ENCODE results near the gene CYBRD1.

DNA sequence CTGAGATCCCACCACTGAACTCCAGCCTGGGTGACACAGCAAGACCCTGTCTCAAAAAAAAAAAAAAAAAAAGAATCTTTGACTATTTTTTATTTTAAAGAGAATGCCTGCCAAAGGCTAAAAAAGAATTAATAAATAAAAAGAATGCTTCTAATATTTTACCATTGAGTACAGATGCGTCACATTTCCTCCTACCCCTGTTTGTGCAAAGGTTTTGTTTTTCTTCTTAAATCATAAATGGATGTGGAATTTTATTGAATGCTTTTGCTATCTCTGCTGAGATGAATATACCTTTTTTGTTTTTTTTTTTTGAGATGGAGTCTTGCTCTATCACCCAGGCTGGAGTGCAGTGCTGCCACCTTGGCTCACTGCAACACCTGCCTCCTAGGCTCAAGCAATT, 22.8 kb downstream of the CYBRD1 start:
- TF ChIP-seq NFRKB (IDR thresholded peaks at IDR 0.05) (no peak), ELF4 (IDR thresholded peaks at IDR 0.05) (no peak), FOXM1 (IDR thresholded peaks at IDR 0.05; ENCODE audit: borderline replicate concordance) (no peak), SP1 (IDR thresholded peaks at IDR 0.05) (no peak), FOXA1 (IDR thresholded peaks at IDR 0.05) (no peak), ARNT (IDR thresholded peaks at IDR 0.05) (no peak), FOXK2 (IDR thresholded peaks at IDR 0.05) (no peak), L3MBTL2 (conservative IDR thresholded peaks at IDR 0.05) (no peak), ZNF384 (IDR thresholded peaks at IDR 0.05) (no peak)
- TF ChIP-seq, protein P1, sequence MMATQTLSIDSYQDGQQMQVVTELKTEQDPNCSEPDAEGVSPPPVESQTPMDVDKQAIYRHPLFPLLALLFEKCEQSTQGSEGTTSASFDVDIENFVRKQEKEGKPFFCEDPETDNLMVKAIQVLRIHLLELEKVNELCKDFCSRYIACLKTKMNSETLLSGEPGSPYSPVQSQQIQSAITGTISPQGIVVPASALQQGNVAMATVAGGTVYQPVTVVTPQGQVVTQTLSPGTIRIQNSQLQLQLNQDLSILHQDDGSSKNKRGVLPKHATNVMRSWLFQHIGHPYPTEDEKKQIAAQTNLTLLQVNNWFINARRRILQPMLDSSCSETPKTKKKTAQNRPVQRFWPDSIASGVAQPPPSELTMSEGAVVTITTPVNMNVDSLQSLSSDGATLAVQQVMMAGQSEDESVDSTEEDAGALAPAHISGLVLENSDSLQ (IDR thresholded peaks at IDR 0.05): no peak

All from HEK293T (cell line).